GM12878 (cell line): Measurements from ENCODE around the gene RNF130. TPM values are rescaled to one million over a fixed set of nuclear protein-coding genes. Genes with fewer than 3 reads are reported as not detected.
"Not testable (repeated sequence)": the region's sequence is repeated elsewhere in the genome, so short reads cannot be mapped to it uniquely, and the experiment has no call there.

ENCODE experiments used
- ATAC-seq: fragments of 200-7000 bp; cut with Tn5 transposase; 3 replicates; pipeline ENCODE4 v1.9.1; 2020; ENCODE audit warnings: mild to moderate bottlenecking, moderate library complexity
- BruUV-seq: library from RNA; stranded (reverse); fragments of 400-500 nt; replicated peaks from 2 replicates; lab custom pipeline; 2021; lab: Mats Ljungman, UMichigan
- CTCF ChIA-PET: fragments of 300-600 bp; sonication (Branson Sonifier 250); formaldehyde crosslinking; extraction: SDS; loops from one replicate; lab custom pipeline; 2021; ENCODE audit warnings: inconsistent platforms; lab: Yijun Ruan, JAX
- POLR2A ChIA-PET: fragments of 350-600 bp; formaldehyde crosslinking; extraction: SDS; loops from one replicate; lab custom pipeline; 2021; ENCODE audit warnings: inconsistent platforms; lab: Charles Lee
- RAD21 ChIA-PET: fragments of 300-600 bp; sonication (Branson Sonifier 250); formaldehyde crosslinking; loops from one replicate; lab custom pipeline; 2023; ENCODE audit warnings: antibody characterized with exemption; ENCODE audit not compliant: unreplicated experiment; lab: Charles Lee
- SMC1A ChIA-PET: fragments of 300-600 bp; sonication (Branson Sonifier 250); formaldehyde crosslinking; loops from one replicate; lab custom pipeline; 2023; ENCODE audit not compliant: unreplicated experiment, uncharacterized antibody; lab: Charles Lee
- DNase-seq: peaks from one replicate; pipeline ENCODE4 v3.0.0-alpha.2; 2011; ENCODE audit warnings: low read depth, low spot score
- FAIRE-seq: peaks from 3 replicates; lab custom pipeline; 2011; peaks lifted over from hg19 to GRCh38; lab: Jason Lieb, UNC
- H2AFZ ChIP-seq: 2 replicates; pipeline ENCODE4 v1.6.0; 2011; ENCODE audit warnings: low read depth, low read length, control low read depth; ENCODE audit not compliant: control insufficient read depth
- H3K27ac ChIP-seq: 2 replicates; pipeline ENCODE4 v1.5.1; 2011; ENCODE audit warnings: control low read depth; ENCODE audit not compliant: control insufficient read depth, insufficient read depth
- H3K27me3 ChIP-seq, 2 experiments: replicated peaks in 1 of 2; 2 replicates each; pipeline versions ENCODE4 v1.6.0 to v1.6.1; 2011; ENCODE audit warnings: low read length in 1 of 2; ENCODE audit not compliant: control insufficient read depth in 2 of 2, insufficient read depth in 2 of 2
- H3K36me3 ChIP-seq, 2 experiments: 2 replicates each; pipeline ENCODE4 v1.5.1; 2011; ENCODE audit warnings: low read length in 1 of 2; ENCODE audit not compliant: control insufficient read depth in 2 of 2, insufficient read depth in 2 of 2
- H3K4me1 ChIP-seq: 2 replicates; pipeline ENCODE4 v1.6.1; 2011; ENCODE audit warnings: mild to moderate bottlenecking, low read length, moderate library complexity, mixed read lengths; ENCODE audit not compliant: control insufficient read depth, insufficient read depth
- H3K4me2 ChIP-seq: 2 replicates; pipeline ENCODE4 v1.6.0; 2011; ENCODE audit warnings: control low read depth; ENCODE audit not compliant: control insufficient read depth, insufficient read depth
- H3K4me3 ChIP-seq: fragments of 200-600 bp; sonication (generic); 2 replicates; pipeline ENCODE4 v1.5.1; 2016
- H3K79me2 ChIP-seq: 2 replicates; pipeline ENCODE4 v1.6.0; 2011; ENCODE audit warnings: low read length; ENCODE audit not compliant: control insufficient read depth, insufficient read depth
- H3K9ac ChIP-seq: 2 replicates; pipeline ENCODE4 v1.8.0; 2011; ENCODE audit warnings: low read length, control low read depth, mixed read lengths; ENCODE audit not compliant: control insufficient read depth, insufficient read depth
- H3K9me3 ChIP-seq: replicated peaks from 3 replicates; pipeline ENCODE4 v1.5.1; 2011; ENCODE audit warnings: mild to moderate bottlenecking, low read length; ENCODE audit not compliant: control insufficient read depth, insufficient read depth
- H4K20me1 ChIP-seq: 2 replicates; pipeline ENCODE4 v1.6.0; 2011; ENCODE audit not compliant: control insufficient read depth, insufficient read depth
- HCFC1 ChIP-seq: fragments of 150-350 bp; IDR thresholded peaks from 2 replicates; pipeline ENCODE4 v1.6.1; 2014; ENCODE audit warnings: low read length
- KAT2A ChIP-seq: conservative IDR thresholded peaks from 2 replicates; pipeline ENCODE4 v1.6.1; 2011; ENCODE audit warnings: low read depth, low read length; ENCODE audit not compliant: control insufficient read depth
- MEF2A ChIP-seq: IDR thresholded peaks from 2 replicates; pipeline ENCODE4 v1.6.1; 2011; ENCODE audit warnings: low read depth, mild to moderate bottlenecking, low read length, moderate library complexity; ENCODE audit not compliant: insufficient read depth
- RELB ChIP-seq: fragments of 450-650 bp; IDR thresholded peaks from 2 replicates; pipeline ENCODE4 v1.6.1; 2017; ENCODE audit warnings: low read depth, mild to moderate bottlenecking, moderate library complexity
- SPI1 ChIP-seq: IDR thresholded peaks from 2 replicates; pipeline ENCODE4 v1.6.1; 2011; ENCODE audit warnings: low read depth, mild to moderate bottlenecking, low read length, moderate library complexity, borderline replicate concordance; ENCODE audit not compliant: insufficient read depth
- SREBF1 ChIP-seq: IDR thresholded peaks from 2 replicates; pipeline ENCODE4 v1.6.1; 2012; ENCODE audit warnings: mild to moderate bottlenecking, low read length
- ZNF274 ChIP-seq: IDR thresholded peaks from one replicate; pipeline ENCODE4 v1.8.0; 2011; ENCODE audit not compliant: insufficient read length, insufficient read depth
- WGBS: methylation state at CpG from one replicate; pipeline ENCODE4 v1.1.6; 2016; ENCODE audit warnings: low lambda C conversion rate; ENCODE audit not compliant: insufficient replicate concordance, insufficient coverage; ENCODE audit errors: missing lambda C conversion rate; 5-methylcytosine and 5-hydroxymethylcytosine counted together
- in situ Hi-C: fragments of 300-500 bp; cut with MboI; formaldehyde crosslinking; loops from 9 replicates; pipeline ENCODE4 v1.14.3; 2018; ENCODE audit warnings: mixed read lengths
- intact Hi-C: fragments of 100-400 bp; cut with micrococcal nuclease; formaldehyde crosslinking; loops from one replicate; pipeline ENCODE4 v1.14.2; 2022; ENCODE audit not compliant: unreplicated experiment
- polyA plus RNA-seq, 11 experiments: library from polyadenylated mRNA; depleted of rRNA in 4 of 11; unstranded in 6 of 11; stranded (reverse) in 5 of 11; fragments of >200 nt; fragmentation: Nextera tagmentation in 4 of 11; fragmentation: Illumina TruSeq in 1 of 11; extraction: Ambion mirVana in 4 of 11; extraction: Trizol in 1 of 11; gene quantifications; 1 replicate in 1 of 11; 2 replicates in 10 of 11; pipeline versions ENCODE4 v1.2.1 to v1.2.3, GENCODE V29; 2011 to 2016; ENCODE audit warnings: inconsistent platforms in 2 of 11, missing spikeins in 2 of 11, low read depth in 1 of 11
- total RNA-seq, 4 experiments: library from RNA; depleted of rRNA in 3 of 4; stranded (reverse); fragments of >200 nt in 3 of 4; fragmentation: Illumina TruSeq in 1 of 4; extraction: Trizol in 1 of 4; gene quantifications; 2 replicates each; pipeline versions ENCODE4 v1.2.1 to v1.2.3, GENCODE V29; 2013 to 2021
- TF ChIP-seq, protein P1 (sequence below): fragments of 150-350 bp; IDR thresholded peaks from 2 replicates; pipeline ENCODE4 v1.6.1; 2016; ENCODE audit warnings: low read depth, low read length

The RNF130 gene
- total and polyA plus RNA-seq, 10 of the 15 experiments (the other 5 are each of a cell fraction or from before 2014, with no cell fraction given) = 0.04 to 0.36 (median 0.11) TPM; not detected in 1

DNA sequence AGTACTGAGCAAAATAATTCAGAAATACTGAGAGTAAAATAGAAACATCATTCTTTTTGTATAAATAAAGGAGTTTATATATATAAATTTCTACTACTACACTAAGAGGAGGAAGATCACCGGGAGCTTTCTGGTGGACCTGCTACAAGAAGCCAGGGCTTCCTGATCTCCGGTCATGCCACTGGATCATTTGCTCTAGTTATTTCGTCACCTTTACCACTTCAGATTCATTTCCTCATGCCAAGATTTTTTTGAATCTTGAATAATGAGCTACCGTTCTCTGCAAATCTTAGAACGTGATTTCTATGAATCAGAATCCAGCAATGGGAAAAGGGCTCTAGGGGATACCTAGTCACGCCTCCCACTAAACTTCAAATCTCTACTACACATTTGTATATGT, 111.9 kb downstream of the RNF130 start:
- Histone ChIP-seq H3K27me3 (no peaks in the 10 kb centered on the region), H3K4me1 (no peaks in the 10 kb centered on the region), H4K20me1 (no peaks in the 10 kb centered on the region), H3K9ac (no peak overlapping the region), H3K79me2 (no peaks in the 10 kb centered on the region), H3K27ac (no peak overlapping the region), H3K4me2 (no peak overlapping the region), H3K36me3 (no peaks in the 10 kb centered on the region), H3K9me3 (no peaks in the 10 kb centered on the region), H2AFZ (no peak overlapping the region), H3K4me3 (no peak overlapping the region)
- ATAC-seq (no peak), DNase-seq (no peak), FAIRE-seq (no peak)
- no peak for TF ChIP-seq RELB
- no peak for TF ChIP-seq SPI1
- TF ChIP-seq, protein P1, sequence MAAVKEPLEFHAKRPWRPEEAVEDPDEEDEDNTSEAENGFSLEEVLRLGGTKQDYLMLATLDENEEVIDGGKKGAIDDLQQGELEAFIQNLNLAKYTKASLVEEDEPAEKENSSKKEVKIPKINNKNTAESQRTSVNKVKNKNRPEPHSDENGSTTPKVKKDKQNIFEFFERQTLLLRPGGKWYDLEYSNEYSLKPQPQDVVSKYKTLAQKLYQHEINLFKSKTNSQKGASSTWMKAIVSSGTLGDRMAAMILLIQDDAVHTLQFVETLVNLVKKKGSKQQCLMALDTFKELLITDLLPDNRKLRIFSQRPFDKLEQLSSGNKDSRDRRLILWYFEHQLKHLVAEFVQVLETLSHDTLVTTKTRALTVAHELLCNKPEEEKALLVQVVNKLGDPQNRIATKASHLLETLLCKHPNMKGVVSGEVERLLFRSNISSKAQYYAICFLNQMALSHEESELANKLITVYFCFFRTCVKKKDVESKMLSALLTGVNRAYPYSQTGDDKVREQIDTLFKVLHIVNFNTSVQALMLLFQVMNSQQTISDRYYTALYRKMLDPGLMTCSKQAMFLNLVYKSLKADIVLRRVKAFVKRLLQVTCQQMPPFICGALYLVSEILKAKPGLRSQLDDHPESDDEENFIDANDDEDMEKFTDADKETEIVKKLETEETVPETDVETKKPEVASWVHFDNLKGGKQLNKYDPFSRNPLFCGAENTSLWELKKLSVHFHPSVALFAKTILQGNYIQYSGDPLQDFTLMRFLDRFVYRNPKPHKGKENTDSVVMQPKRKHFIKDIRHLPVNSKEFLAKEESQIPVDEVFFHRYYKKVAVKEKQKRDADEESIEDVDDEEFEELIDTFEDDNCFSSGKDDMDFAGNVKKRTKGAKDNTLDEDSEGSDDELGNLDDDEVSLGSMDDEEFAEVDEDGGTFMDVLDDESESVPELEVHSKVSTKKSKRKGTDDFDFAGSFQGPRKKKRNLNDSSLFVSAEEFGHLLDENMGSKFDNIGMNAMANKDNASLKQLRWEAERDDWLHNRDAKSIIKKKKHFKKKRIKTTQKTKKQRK = no peak
- no peak for TF ChIP-seq ZNF274
- TF ChIP-seq SREBF1 = no peak
- no peak for TF ChIP-seq KAT2A
- no peak for TF ChIP-seq HCFC1
- TF ChIP-seq MEF2A = no peak
- WGBS = 55% methylated on average over 6 of the region's 6 CpGs
- intact Hi-C loops = no loop called here
- in situ Hi-C loops = no loop called here
- ChIA-PET CTCF (interaction anchor here (0.7 kb wide), 1 partner anchor 151 kb away, joined by 3 read pairs; no protein-coding TSS in a partner anchor), POLR2A (no interaction called here), RAD21 (no interaction called here), SMC1A (interaction anchor here (1.1 kb wide), 1 partner anchor 12 kb away, joined by 3 read pairs; no protein-coding TSS in a partner anchor)
- BruUV-seq = no TSS peak

DNA sequence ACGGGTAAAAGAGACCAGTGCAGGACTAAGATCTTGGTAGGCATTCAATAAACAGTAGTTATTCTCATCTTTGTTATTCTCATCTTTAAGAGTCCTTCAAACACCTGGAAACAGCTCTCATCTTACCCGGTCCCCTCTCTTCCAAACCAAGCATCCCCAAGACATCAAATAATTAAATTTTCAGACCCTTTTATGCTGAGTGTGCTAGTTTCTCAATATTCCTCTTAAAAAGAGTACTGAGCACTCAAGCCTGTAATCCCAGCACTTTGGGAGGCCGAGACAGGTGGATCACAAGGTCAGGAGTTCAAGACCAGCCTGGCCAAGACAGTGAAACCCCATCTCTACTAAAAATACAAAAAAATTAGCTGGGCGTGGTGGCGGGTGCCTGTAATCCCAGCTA, 112.4 kb downstream of the RNF130 start:
- DNase-seq, H2AFZ ChIP-seq, H3K27ac ChIP-seq, ATAC-seq, H3K79me2 ChIP-seq, BruUV-seq, H3K27me3 ChIP-seq, in situ Hi-C loops, H3K4me1 ChIP-seq, H3K4me2 ChIP-seq, POLR2A ChIA-PET, H3K4me3 ChIP-seq, H4K20me1 ChIP-seq, RAD21 ChIA-PET, H3K36me3 ChIP-seq, intact Hi-C loops, H3K9me3 ChIP-seq, FAIRE-seq, H3K9ac ChIP-seq: not testable (repeated sequence)
- ChIA-PET SMC1A (interaction anchor here (1.1 kb wide), 1 partner anchor 12 kb away, joined by 3 read pairs; no protein-coding TSS in a partner anchor), CTCF (interaction anchor here (1.1 kb wide), 1 partner anchor 17 kb away, joined by 3 read pairs; no protein-coding TSS in a partner anchor)
- WGBS = 51% methylated on average over 5 of the region's 5 CpGs
